MM.1S (cell line): ENCODE results near the gene KLRC4.

Experiments
- DNase-seq: peaks from one replicate; pipeline ENCODE4 v3.0.0-alpha.2; 2015
- H2AFZ ChIP-seq: fragments of 300-600 bp; sonication (generic); 2 replicates; pipeline ENCODE4 v1.6.0; 2016; ENCODE audit warnings: antibody characterized with exemption, low read length
- H3F3A ChIP-seq: fragments of 300-600 bp; sonication (generic); 2 replicates; pipeline ENCODE4 v1.6.1; 2016; ENCODE audit warnings: mild to moderate bottlenecking, antibody characterized with exemption, low read length, moderate library complexity, mixed read lengths; ENCODE audit not compliant: insufficient read depth
- H3K27ac ChIP-seq: fragments of 300-600 bp; sonication (generic); 2 replicates; pipeline ENCODE4 v1.5.1; 2016; ENCODE audit warnings: mild to moderate bottlenecking, low read length
- H3K27me3 ChIP-seq: fragments of 300-600 bp; sonication (generic); replicated peaks from 2 replicates; pipeline ENCODE4 v1.6.0; 2016; ENCODE audit warnings: low read length; ENCODE audit not compliant: insufficient read depth
- H3K36me3 ChIP-seq: fragments of 300-600 bp; sonication (generic); replicated peaks from 2 replicates; pipeline ENCODE4 v1.6.1; 2016; ENCODE audit warnings: mild to moderate bottlenecking, low read length, mixed read lengths; ENCODE audit not compliant: insufficient read depth
- H3K4me1 ChIP-seq: fragments of 300-600 bp; sonication (generic); 2 replicates; pipeline ENCODE4 v1.6.1; 2016; ENCODE audit warnings: low read length, mixed read lengths
- H3K4me2 ChIP-seq: fragments of 300-600 bp; sonication (generic); 2 replicates; pipeline ENCODE4 v1.6.0; 2016; ENCODE audit warnings: low read depth, low read length
- H3K4me3 ChIP-seq: fragments of 300-600 bp; sonication (generic); 2 replicates; pipeline ENCODE4 v1.5.1; 2016; ENCODE audit warnings: low read length, mixed read lengths
- H3K79me2 ChIP-seq: fragments of 300-600 bp; sonication (generic); 2 replicates; pipeline ENCODE4 v1.6.1; 2016; ENCODE audit warnings: mixed run types, low read length, mixed read lengths
- H3K9ac ChIP-seq: fragments of 300-600 bp; sonication (generic); 2 replicates; pipeline ENCODE4 v1.6.1; 2016; ENCODE audit warnings: low read length, mixed read lengths
- H3K9me2 ChIP-seq: fragments of 300-600 bp; sonication (generic); replicated peaks from 2 replicates; pipeline ENCODE4 v1.6.1; 2016; ENCODE audit warnings: mild to moderate bottlenecking, low read length, mixed read lengths; ENCODE audit not compliant: insufficient read depth
- H3K9me3 ChIP-seq: fragments of 300-600 bp; sonication (generic); replicated peaks from 2 replicates; pipeline ENCODE4 v1.6.1; 2016; ENCODE audit warnings: mild to moderate bottlenecking, low read length, mixed read lengths; ENCODE audit not compliant: insufficient read depth
- H4K20me1 ChIP-seq: fragments of 300-600 bp; sonication (generic); 2 replicates; pipeline ENCODE4 v1.6.1; 2016; ENCODE audit warnings: mild to moderate bottlenecking, low read length, moderate library complexity, mixed read lengths; ENCODE audit not compliant: insufficient read depth
- CTCF ChIP-seq: fragments of 300-600 bp; sonication (generic); IDR thresholded peaks from 2 replicates; pipeline ENCODE4 v1.5.1; 2016; ENCODE audit warnings: antibody characterized with exemption, low read length, mixed read lengths
- EZH2 ChIP-seq: fragments of 300-600 bp; sonication (generic); optimal IDR thresholded peaks from 2 replicates; pipeline ENCODE3; 2017; ENCODE audit warnings: low read depth, mild to moderate bottlenecking, antibody characterized with exemption, low read length, mixed read lengths
- EZH2phosphoT487 ChIP-seq: fragments of 300-600 bp; sonication (generic); IDR thresholded peaks from 2 replicates; pipeline ENCODE4 v1.6.1; 2018; ENCODE audit warnings: antibody characterized with exemption, low read length

Gene KLRC4

GRCh38 chr12:10409392-10409791 lies at the start of gene KLRC4:
Gene KLRC4, minus strand, starts transcription at chr12:10409757. Its CDS starts 182 bp downstream, at chr12:10409575.
- no peak within 1 kb of the TSS for H3K27ac ChIP-seq
- no peak for DNase-seq
- no peak within 1 kb of the TSS for H3K4me3 ChIP-seq
- H2AFZ ChIP-seq = no peak within 1 kb of the TSS
- no peaks in the 10 kb centered on the region for H3F3A ChIP-seq
- no peaks in the 10 kb centered on the region for H4K20me1 ChIP-seq
- no peak within 1 kb of the TSS for H3K9ac ChIP-seq
- no peaks in the 10 kb centered on the region for H3K36me3 ChIP-seq
- no peaks in the 10 kb centered on the region for H3K9me3 ChIP-seq
- no peaks in the 10 kb centered on the region for H3K79me2 ChIP-seq
- no peaks in the 10 kb centered on the region for H3K9me2 ChIP-seq
- no peaks in the 10 kb centered on the region for H3K4me1 ChIP-seq
- H3K27me3 ChIP-seq = no peaks in the 10 kb centered on the region
- no peak for TF ChIP-seq EZH2phosphoT487
- H3K4me2 ChIP-seq = no peak within 1 kb of the TSS

GRCh38 chr12:10457760-10458159 lies 48.2 kb upstream of the KLRC4 start:
- Histone ChIP-seq H2AFZ (no peak overlapping the region), H3K36me3 (no peaks in the 10 kb centered on the region), H3K4me2 (no peak overlapping the region), H3F3A (no peaks in the 10 kb centered on the region), H3K27me3 (no peaks in the 10 kb centered on the region), H3K4me3 (no peak overlapping the region), H3K9me3 (no peaks in the 10 kb centered on the region), H3K9ac (no peak overlapping the region), H3K9me2 (no peaks in the 10 kb centered on the region), H3K4me1 (peaks cover 16% of the 10 kb centered on the region), H3K79me2 (no peaks in the 10 kb centered on the region), H3K27ac (no peak overlapping the region), H4K20me1 (no peaks in the 10 kb centered on the region)
- TF ChIP-seq EZH2phosphoT487 (no peak), CTCF (no peak), EZH2 (no peak)
- no peak for DNase-seq

- H2AFZ ChIP-seq = no peak overlapping the region
- H3K4me1 ChIP-seq = peaks cover 16% of the 10 kb centered on the region
- no peaks in the 10 kb centered on the region for H4K20me1 ChIP-seq
- H3K36me3 ChIP-seq = no peaks in the 10 kb centered on the region
- H3K9me2 ChIP-seq = no peaks in the 10 kb centered on the region
- no peaks in the 10 kb centered on the region for H3K79me2 ChIP-seq
- no peak overlapping the region for H3K4me3 ChIP-seq
- H3K27ac ChIP-seq = no peak overlapping the region
- H3K9ac ChIP-seq = no peak overlapping the region
- H3K9me3 ChIP-seq = no peaks in the 10 kb centered on the region
- TF ChIP-seq CTCF (no peak), EZH2 (no peak), EZH2phosphoT487 (no peak)
- H3F3A ChIP-seq = no peaks in the 10 kb centered on the region
- no peak for DNase-seq
- H3K27me3 ChIP-seq = no peaks in the 10 kb centered on the region
- no peak overlapping the region for H3K4me2 ChIP-seq
Observed at GRCh38 chr12:10456856-10457255, 47.3 kb upstream of the KLRC4 start.

GRCh38 chr12:10455766-10456165 lies 46.2 kb upstream of the KLRC4 start:
- no peak for DNase-seq
- no peak overlapping the region for H3K4me3 ChIP-seq
- TF ChIP-seq EZH2 (no peak), EZH2phosphoT487 (no peak), CTCF (no peak)

More at GRCh38 chr12:10455766-10456165, 46.2 kb upstream of the KLRC4 start:
- Histone ChIP-seq H4K20me1 (no peaks in the 10 kb centered on the region), H3K9me3 (no peaks in the 10 kb centered on the region), H3K4me2 (no peak overlapping the region), H3K27ac (no peak overlapping the region), H3K79me2 (no peaks in the 10 kb centered on the region), H3K36me3 (no peaks in the 10 kb centered on the region), H2AFZ (no peak overlapping the region), H3F3A (no peaks in the 10 kb centered on the region), H3K9ac (no peak overlapping the region), H3K9me2 (no peaks in the 10 kb centered on the region), H3K27me3 (no peaks in the 10 kb centered on the region), H3K4me1 (peaks cover 16% of the 10 kb centered on the region)
